ENCODE results near the gene TNFRSF8. TPM values are rescaled to one million over a fixed set of nuclear protein-coding genes. Genes with fewer than 3 reads are reported as not detected.

Gene TNFRSF8
- total RNA-seq, 2 donors from 2014 or later = 0.84 to 41.5 TPM

- peak overlapping the region; percentile 94 to 99 for H3K27ac Mint-ChIP-seq
- H3K9me3 Mint-ChIP-seq = peaks cover 4 to 5% of the 10 kb centered on the region in 2 donors
- DNase-seq (ENCODE audit: low spot score in 2 of 2) (no peak), ATAC-seq (no peak)
- H3K36me3 Mint-ChIP-seq = peaks cover 14 to 37% of the 10 kb centered on the region in 2 donors
Measured at GRCh38 chr1:12174924-12175810, 112.1 kb downstream of the TNFRSF8 start.

GRCh38 chr1:12176298-12177118, 113.4 kb downstream of the TNFRSF8 start:
- Mint-ChIP-seq H3K27ac (peak overlapping the region; percentile 76 to 99), H3K9me3 (peaks cover under 1% of the 10 kb centered on the region in 2 donors), H3K36me3 (peaks cover 13 to 27% of the 10 kb centered on the region in 2 donors)
- no peak for DNase-seq (ENCODE audit: low spot score in 2 of 2)
- no peak for ATAC-seq

GRCh38 chr1:12177156-12177998, 114.3 kb downstream of the TNFRSF8 start:
- DNase-seq (ENCODE audit: low spot score in 2 of 2) = no peak
- peak overlapping the region; percentile 98 to 99 for H3K27ac Mint-ChIP-seq

GRCh38 chr1:12177999-12178441, 114.9 kb downstream of the TNFRSF8 start:
- Mint-ChIP-seq H3K27ac (peak overlapping the region; percentile 98 to 99), H3K36me3 (peaks cover 12 to 21% of the 10 kb centered on the region in 2 donors), H3K9me3 (no peaks in the 10 kb centered on the region)
- ATAC-seq (peak; percentile 75 to 76), DNase-seq (ENCODE audit: low spot score in 2 of 2) (peak; percentile 91 to 93)

More at GRCh38 chr1:12177156-12177998, 114.3 kb downstream of the TNFRSF8 start:
- peaks cover 12 to 21% of the 10 kb centered on the region in 2 donors for H3K36me3 Mint-ChIP-seq
- no peaks in the 10 kb centered on the region for H3K9me3 Mint-ChIP-seq
- ATAC-seq = peak; percentile 1 to 10

- no peak for DNase-seq (ENCODE audit: low spot score in 2 of 2)
- Mint-ChIP-seq H3K36me3 (peaks cover 12 to 21% of the 10 kb centered on the region in 2 donors), H3K27ac (peak overlapping the region; percentile 98 to 99), H3K9me3 (no peaks in the 10 kb centered on the region)
- no peak for ATAC-seq
Measured at GRCh38 chr1:12178511-12178910, 115.4 kb downstream of the TNFRSF8 start.

- peak overlapping the region; percentile 98 to 99 for H3K27ac Mint-ChIP-seq
- DNase-seq (ENCODE audit: low spot score in 2 of 2) (peak; percentile 83 to 92), ATAC-seq (peak; percentile 75 to 78)
- H3K36me3 Mint-ChIP-seq = peaks cover 12 to 21% of the 10 kb centered on the region in 2 donors
- no peaks in the 10 kb centered on the region for H3K9me3 Mint-ChIP-seq
Measured at GRCh38 chr1:12179111-12179519, 116.0 kb downstream of the TNFRSF8 start.

- peaks cover 12 to 18% of the 10 kb centered on the region in 2 donors for H3K36me3 Mint-ChIP-seq
- no peaks in the 10 kb centered on the region for H3K9me3 Mint-ChIP-seq
- H3K27ac Mint-ChIP-seq = peak overlapping the region; percentile 77 to 99
- no peak for DNase-seq (ENCODE audit: low spot score in 2 of 2)
- no peak for ATAC-seq
Measured at GRCh38 chr1:12179676-12180075, 116.6 kb downstream of the TNFRSF8 start.

GRCh38 chr1:12180315-12180714, 117.2 kb downstream of the TNFRSF8 start:
- Mint-ChIP-seq H3K9me3 (no peaks in the 10 kb centered on the region), H3K27ac (no peak overlapping the region), H3K36me3 (peaks cover 12 to 15% of the 10 kb centered on the region in 2 donors)
- no peak for ATAC-seq
- no peak for DNase-seq (ENCODE audit: low spot score in 2 of 2)

GRCh38 chr1:12180903-12181302, 117.8 kb downstream of the TNFRSF8 start:
- ATAC-seq = no peak
- H3K36me3 Mint-ChIP-seq = peaks cover 9 to 12% of the 10 kb centered on the region in 2 donors
- no peak overlapping the region for H3K27ac Mint-ChIP-seq
- no peak for DNase-seq (ENCODE audit: low spot score in 2 of 2)
- H3K9me3 Mint-ChIP-seq = no peaks in the 10 kb centered on the region

- ATAC-seq (no peak), DNase-seq (ENCODE audit: low spot score in 2 of 2) (no peak)
- Mint-ChIP-seq H3K9me3 (no peaks in the 10 kb centered on the region), H3K36me3 (peaks cover 2 to 12% of the 10 kb centered on the region in 2 donors), H3K27ac (no peak overlapping the region)
Measured at GRCh38 chr1:12181568-12181967, 118.5 kb downstream of the TNFRSF8 start.

GRCh38 chr1:12182410-12182984, 119.4 kb downstream of the TNFRSF8 start:
- H3K36me3 Mint-ChIP-seq = peaks cover 0 to 12% of the 10 kb centered on the region in 2 donors
- ATAC-seq (no peak), DNase-seq (ENCODE audit: low spot score in 2 of 2) (no peak)
- peak overlapping the region; percentile 3 to 68 for H3K27ac Mint-ChIP-seq
- no peaks in the 10 kb centered on the region for H3K9me3 Mint-ChIP-seq

- DNase-seq (ENCODE audit: low spot score in 2 of 2) = no peak
- H3K36me3 Mint-ChIP-seq = peaks cover 0 to 12% of the 10 kb centered on the region in 2 donors
- no peak for ATAC-seq
- H3K27ac Mint-ChIP-seq = peak overlapping the region; percentile 68 to 88
- no peaks in the 10 kb centered on the region for H3K9me3 Mint-ChIP-seq
Measured at GRCh38 chr1:12183095-12183794, 120.1 kb downstream of the TNFRSF8 start.

- no peak for DNase-seq (ENCODE audit: low spot score in 2 of 2)
- Mint-ChIP-seq H3K36me3 (peaks cover 0 to 12% of the 10 kb centered on the region in 2 donors), H3K9me3 (no peaks in the 10 kb centered on the region), H3K27ac (peak overlapping the region; percentile 66 to 88)
- no peak for ATAC-seq
Measured at GRCh38 chr1:12184008-12184681, 121.0 kb downstream of the TNFRSF8 start.

GRCh38 chr1:12185036-12185917, 122.2 kb downstream of the TNFRSF8 start:
- H3K9me3 Mint-ChIP-seq = no peaks in the 10 kb centered on the region
- H3K27ac Mint-ChIP-seq = peak overlapping the region; percentile 66 to 84
- peaks cover 0 to 4% of the 10 kb centered on the region in 2 donors for H3K36me3 Mint-ChIP-seq
- DNase-seq (ENCODE audit: low spot score in 2 of 2) (no peak), ATAC-seq (no peak)
